ENCODE measurements around the gene ERAP2.
"Not testable (repeated sequence)": the region's sequence is repeated elsewhere in the genome, so short reads cannot be mapped to it uniquely, and the experiment has no call there.

The ERAP2 gene, protein sequence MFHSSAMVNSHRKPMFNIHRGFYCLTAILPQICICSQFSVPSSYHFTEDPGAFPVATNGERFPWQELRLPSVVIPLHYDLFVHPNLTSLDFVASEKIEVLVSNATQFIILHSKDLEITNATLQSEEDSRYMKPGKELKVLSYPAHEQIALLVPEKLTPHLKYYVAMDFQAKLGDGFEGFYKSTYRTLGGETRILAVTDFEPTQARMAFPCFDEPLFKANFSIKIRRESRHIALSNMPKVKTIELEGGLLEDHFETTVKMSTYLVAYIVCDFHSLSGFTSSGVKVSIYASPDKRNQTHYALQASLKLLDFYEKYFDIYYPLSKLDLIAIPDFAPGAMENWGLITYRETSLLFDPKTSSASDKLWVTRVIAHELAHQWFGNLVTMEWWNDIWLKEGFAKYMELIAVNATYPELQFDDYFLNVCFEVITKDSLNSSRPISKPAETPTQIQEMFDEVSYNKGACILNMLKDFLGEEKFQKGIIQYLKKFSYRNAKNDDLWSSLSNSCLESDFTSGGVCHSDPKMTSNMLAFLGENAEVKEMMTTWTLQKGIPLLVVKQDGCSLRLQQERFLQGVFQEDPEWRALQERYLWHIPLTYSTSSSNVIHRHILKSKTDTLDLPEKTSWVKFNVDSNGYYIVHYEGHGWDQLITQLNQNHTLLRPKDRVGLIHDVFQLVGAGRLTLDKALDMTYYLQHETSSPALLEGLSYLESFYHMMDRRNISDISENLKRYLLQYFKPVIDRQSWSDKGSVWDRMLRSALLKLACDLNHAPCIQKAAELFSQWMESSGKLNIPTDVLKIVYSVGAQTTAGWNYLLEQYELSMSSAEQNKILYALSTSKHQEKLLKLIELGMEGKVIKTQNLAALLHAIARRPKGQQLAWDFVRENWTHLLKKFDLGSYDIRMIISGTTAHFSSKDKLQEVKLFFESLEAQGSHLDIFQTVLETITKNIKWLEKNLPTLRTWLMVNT

DNA sequence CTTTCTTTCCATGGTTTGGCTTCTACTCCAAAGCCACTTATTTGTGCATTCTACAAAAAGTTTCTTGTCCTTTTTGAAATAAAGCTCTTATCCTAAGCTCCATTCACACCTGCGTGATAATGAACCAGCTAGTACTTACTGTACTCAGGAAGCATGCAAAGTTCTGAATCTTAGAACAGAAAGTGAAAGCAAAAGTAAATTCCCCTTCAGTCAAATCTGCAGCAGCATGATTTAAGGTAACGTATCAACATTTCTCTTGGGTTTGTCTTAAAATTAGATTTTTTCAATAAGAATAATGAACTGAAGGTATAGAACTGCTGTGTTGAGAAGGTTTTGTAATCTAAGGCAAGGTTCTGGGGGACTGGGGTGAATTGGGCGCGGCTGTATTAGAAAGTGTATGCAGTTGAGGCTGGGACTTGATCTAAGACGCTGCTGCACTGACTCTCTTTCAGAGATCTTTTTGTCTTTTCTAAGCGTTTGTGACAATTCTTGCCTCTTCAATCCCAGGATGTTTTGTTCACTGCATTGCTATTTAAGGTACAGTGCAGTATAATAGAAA lies at the start of gene ERAP2:
Gene ERAP2, plus strand, starts transcription at position 209 of the 559 bp plus-strand sequence. CDS start 3,186 bp downstream, outside the sequence.
- DNase-seq = no peak

DNA sequence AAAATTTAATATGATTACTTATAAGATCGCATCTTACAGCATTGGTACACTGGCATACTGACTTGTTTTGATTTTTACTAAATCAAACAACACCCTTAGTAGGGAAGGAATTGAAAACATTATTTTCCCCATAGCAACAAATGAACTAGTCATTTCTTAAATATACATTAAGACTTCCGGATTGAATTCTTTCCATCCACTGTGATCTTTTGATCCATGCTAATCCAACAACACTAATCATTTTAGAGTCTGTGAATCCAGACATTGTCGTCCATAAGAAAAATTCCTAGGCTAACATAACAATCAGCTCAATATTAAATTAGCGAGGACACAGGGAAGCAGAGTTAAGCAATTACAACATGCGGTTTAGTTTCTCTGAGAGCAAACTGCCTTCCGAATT lies 47.0 kb upstream of the ERAP2 start:
- DNase-seq = no peak

DNA sequence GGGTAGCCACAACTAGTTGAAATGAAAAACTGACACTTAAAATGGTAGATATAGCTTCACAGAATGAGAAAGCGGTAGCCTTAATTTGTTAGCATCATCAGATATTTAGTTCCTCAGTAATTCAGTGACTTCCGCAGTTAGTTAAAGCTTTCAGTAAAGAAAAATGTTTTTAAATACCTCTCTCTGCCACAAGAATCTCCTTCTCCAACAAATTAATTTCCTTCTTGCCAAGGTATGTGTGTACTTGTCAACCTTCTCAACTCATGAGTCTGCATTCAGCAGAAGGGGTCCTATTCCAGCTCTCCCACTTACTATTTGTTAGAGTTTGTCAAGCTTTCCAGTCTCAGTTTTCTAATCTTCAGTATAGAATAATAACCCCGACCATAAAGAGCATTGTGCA lies 42.3 kb upstream of the ERAP2 start:
- DNase-seq = no peak

DNA sequence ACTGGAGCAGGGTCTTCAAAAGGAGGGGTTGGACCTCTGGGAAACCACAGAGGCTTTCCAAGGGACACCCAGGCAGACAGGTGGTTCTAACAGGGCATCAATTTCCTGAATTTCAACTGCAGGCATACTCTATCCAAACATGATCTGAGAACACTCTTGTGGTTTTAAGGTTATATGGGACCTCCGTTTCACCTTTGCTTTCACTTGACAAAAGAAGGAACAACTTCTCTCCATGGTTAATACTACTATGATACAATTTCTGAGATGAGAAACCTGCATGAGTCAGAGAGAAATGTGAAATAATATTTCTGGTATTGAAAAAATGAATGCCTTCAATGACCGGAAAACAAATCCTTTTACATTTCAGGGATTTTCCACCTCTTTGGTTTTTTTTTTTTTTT lies 40.5 kb upstream of the ERAP2 start:
- DNase-seq = no peak

GRCh38 chr5:96836817-96837216 lies 39.5 kb upstream of the ERAP2 start:
- no peak for DNase-seq

GRCh38 chr5:96837303-96837702 lies 39.0 kb upstream of the ERAP2 start:
- DNase-seq = no peak

GRCh38 chr5:96838201-96839070 lies 37.9 kb upstream of the ERAP2 start:
- DNase-seq = no peak

- no peak for DNase-seq
Measured at GRCh38 chr5:96839071-96839592, 37.2 kb upstream of the ERAP2 start.

DNA sequence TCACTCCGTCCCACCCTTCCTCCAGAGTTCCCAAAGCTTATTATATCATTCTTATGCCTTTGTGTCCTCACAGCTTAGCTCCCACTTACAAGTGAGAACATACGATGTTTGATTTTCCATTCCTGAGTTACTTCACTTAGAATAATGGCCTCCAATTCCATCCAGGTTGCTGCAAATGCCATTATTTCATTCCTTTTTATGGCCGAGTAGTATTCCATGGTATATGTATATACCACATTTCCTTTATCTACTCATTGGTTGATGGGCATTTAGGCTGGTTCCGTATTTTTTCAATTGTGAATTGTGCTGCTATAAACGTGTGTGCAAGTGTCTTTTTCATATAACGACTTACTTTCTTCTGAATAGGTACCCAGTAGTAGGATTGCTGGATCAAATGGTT lies 34.4 kb upstream of the ERAP2 start:
- DNase-seq = not testable (repeated sequence)

- DNase-seq = no peak
Measured at GRCh38 chr5:96843140-96843539, 33.2 kb upstream of the ERAP2 start.

DNA sequence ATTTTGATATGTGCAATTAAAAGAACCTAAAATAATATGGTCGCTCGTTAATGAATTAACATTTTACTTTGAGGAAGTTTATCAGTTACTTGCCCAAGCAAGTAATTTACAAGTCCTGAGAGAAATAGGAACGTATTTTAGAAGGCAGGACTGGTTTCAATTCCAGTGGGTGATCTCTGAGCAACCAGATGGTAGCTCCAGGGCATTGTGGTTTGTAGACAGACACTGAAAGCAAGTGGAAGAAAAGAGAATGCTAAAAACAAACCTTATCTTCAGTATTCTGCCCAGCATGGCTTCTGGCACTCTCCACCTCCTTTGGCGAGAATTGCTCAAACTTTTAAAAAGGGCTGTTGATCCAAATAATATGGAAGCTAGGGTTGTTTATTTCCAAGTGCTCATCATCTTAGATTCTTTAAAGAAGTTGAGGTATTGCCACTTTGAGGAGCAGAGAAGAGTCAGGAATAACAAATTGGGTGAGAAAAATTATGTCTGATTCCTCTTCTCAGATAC lies 31.8 kb upstream of the ERAP2 start:
- DNase-seq = no peak

DNA sequence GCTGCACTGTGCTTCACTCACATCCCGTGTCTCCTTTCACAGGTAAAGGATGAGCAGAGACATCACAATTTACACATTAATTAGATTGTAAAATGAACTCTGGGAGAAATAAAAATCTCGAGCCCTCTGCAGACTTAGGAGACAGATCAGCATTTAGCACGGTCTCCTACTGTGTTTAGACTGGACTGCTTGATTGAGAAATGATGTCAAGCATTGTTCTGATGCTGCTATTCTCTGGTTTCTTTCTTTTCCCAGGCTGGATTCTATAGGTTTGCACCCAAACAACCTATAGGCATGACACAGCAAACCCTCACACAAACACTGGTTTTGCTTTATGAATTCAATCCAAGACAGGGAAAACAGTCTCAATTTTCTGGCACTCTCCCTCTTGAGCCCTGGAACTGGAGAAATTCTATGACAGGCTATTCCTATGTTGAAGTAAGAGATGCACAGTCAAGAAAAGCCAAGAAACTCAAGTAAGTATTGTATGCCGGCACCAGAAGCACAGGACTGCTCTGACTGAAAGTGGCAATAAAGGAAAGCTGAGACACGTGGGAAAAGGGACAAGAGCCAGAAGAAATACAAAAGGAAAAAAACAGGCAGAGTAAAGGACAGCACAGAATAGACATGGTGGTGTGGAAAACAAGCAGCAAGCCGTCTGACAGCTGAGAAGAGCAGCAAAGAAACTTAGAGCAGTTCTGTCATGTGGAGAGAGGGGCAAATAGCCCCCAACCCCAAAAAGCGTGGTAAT lies 24.8 kb upstream of the ERAP2 start:
- no peak for DNase-seq

GRCh38 chr5:96852759-96853158 lies 23.5 kb upstream of the ERAP2 start:
- no peak for DNase-seq

DNA sequence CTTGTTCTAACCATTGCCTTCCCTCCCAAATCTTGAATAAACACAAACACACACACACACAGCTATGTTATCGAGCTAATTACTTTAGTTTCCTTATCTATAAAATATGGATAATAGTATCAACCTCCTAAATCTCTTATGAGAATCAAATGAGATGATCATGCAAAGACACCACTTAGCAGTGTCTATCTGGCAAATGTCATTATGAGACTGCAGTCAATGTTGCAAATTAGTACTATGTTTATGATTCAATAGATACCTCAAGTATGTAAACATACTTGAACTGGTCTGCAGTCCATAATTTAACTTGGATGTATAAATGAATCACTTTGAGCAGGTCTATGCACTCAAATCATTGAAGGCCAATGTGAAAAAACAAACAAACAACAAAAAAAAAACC lies 22.2 kb upstream of the ERAP2 start:
- no peak for DNase-seq

DNA sequence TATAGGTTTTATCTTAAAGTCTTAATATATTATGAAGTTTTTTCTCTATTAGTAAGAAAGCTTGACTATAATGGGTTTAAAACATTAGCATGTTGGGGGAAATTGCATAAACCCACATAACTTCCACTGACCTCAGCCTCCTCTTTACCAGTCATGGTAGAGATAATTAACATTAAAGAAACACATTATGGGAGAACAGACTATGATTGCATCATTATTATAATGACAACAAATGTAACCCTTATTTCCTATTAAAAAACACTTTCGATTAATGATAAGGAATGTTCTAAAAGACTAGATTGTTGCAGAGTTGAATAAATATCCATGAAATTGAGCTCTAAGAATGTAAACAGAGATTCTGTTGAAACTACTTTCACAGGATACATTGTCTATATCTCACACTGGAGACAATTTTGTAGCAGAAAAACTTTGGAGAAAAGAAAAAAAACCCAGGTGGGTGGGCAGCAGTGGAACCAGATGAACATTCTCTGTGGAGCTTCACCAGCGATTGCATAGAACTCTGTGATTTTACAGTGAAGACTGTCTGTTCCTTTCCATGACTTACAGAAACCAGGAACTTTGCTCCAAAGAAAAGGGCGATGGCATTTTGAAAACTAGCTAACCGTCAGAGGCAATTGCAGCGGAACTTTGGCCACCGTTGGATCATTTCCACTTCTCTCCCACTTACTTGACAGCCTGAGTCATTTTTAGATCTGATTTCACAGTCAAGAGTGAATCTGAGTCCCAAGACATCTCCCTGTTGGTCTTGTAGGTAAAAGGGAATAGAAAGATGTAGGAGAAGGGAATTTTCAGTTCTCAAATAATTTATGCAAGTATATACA lies 21.0 kb upstream of the ERAP2 start:
- DNase-seq = no peak

GRCh38 chr5:96856371-96856770 lies 19.9 kb upstream of the ERAP2 start:
- DNase-seq = no peak

GRCh38 chr5:96857454-96857853 lies 18.8 kb upstream of the ERAP2 start:
- DNase-seq = no peak

GRCh38 chr5:96857924-96858323 lies 18.4 kb upstream of the ERAP2 start:
- no peak for DNase-seq

- DNase-seq = no peak
Measured at GRCh38 chr5:96859375-96859774, 16.9 kb upstream of the ERAP2 start.

DNA sequence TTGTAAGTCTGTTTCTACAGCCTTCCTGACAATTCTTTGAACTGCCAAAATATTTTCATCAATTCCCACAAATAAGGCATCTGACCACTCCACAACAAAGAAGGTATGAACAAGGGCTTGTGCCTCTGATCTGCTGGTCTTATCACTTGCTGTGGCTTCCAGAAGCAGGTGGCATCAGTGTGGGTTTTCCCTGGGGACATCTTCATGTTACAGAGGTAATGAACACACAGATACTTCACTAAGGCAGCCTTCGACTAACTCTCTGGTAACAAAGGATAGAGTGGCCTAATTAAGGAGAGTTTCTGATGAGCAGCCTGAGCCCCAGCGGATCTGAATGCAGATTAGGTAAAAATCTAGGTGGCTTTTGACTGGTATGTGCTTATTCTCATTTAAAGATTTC lies 15.2 kb upstream of the ERAP2 start:
- DNase-seq = no peak
